HG03457 (cell line): Measurements from ENCODE around the gene ARFGEF3.
"Not testable (repeated sequence)": the region's sequence is repeated elsewhere in the genome, so short reads cannot be mapped to it uniquely, and the experiment has no call there.

Experiments used
- ATAC-seq: cut with Tn5 transposase; IDR thresholded peaks from one replicate; pipeline ENCODE4 v1.9.1; 2021; ENCODE audit warnings: moderate number of reproducible peaks; ENCODE audit not compliant: unreplicated experiment

The ARFGEF3 gene, protein sequence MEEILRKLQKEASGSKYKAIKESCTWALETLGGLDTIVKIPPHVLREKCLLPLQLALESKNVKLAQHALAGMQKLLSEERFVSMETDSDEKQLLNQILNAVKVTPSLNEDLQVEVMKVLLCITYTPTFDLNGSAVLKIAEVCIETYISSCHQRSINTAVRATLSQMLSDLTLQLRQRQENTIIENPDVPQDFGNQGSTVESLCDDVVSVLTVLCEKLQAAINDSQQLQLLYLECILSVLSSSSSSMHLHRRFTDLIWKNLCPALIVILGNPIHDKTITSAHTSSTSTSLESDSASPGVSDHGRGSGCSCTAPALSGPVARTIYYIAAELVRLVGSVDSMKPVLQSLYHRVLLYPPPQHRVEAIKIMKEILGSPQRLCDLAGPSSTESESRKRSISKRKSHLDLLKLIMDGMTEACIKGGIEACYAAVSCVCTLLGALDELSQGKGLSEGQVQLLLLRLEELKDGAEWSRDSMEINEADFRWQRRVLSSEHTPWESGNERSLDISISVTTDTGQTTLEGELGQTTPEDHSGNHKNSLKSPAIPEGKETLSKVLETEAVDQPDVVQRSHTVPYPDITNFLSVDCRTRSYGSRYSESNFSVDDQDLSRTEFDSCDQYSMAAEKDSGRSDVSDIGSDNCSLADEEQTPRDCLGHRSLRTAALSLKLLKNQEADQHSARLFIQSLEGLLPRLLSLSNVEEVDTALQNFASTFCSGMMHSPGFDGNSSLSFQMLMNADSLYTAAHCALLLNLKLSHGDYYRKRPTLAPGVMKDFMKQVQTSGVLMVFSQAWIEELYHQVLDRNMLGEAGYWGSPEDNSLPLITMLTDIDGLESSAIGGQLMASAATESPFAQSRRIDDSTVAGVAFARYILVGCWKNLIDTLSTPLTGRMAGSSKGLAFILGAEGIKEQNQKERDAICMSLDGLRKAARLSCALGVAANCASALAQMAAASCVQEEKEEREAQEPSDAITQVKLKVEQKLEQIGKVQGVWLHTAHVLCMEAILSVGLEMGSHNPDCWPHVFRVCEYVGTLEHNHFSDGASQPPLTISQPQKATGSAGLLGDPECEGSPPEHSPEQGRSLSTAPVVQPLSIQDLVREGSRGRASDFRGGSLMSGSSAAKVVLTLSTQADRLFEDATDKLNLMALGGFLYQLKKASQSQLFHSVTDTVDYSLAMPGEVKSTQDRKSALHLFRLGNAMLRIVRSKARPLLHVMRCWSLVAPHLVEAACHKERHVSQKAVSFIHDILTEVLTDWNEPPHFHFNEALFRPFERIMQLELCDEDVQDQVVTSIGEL (N-terminal part only)

DNA sequence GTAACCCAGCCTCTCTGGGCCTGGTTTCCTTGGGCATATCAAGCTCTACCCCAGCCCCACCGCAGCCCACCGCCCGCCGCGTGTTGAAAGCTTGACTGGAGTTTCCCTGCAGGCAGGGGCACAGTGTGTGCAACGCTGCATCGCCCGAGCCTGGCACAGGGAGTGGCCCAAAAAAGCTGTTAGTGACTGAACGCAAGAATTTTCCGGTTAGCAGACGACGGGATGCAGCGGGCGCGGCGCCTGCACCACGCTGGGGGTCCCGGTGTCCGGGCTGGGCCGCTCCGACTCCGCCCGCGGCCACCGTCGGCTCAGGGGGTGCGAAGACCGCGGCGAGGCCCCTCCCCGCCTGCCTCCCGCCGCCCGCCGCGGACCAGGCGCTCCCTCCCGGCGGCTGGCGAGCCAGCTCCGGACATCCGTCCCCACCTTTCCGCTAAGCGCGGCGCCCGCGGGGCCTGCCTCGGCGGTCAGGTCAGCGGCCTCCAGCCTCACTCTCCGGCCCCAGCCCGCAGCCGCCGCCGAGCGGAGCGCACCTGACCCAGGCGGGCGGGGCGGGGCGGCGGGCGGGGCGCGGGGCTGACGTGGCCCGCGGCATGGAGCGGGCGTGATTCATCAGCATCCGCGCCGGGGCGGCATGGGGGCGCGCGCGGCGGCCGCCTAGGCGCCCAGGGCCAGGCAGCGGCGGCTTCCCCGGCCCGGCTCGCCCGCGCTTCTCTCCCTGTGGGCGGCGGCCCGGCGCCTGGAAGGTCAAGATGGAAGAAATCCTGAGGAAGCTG is at the start of gene ARFGEF3:
ARFGEF3 (plus strand) TSS at position 602 of the 773 bp plus-strand sequence; CDS start at position 750, 148 bp downstream.
- no peak for ATAC-seq

DNA sequence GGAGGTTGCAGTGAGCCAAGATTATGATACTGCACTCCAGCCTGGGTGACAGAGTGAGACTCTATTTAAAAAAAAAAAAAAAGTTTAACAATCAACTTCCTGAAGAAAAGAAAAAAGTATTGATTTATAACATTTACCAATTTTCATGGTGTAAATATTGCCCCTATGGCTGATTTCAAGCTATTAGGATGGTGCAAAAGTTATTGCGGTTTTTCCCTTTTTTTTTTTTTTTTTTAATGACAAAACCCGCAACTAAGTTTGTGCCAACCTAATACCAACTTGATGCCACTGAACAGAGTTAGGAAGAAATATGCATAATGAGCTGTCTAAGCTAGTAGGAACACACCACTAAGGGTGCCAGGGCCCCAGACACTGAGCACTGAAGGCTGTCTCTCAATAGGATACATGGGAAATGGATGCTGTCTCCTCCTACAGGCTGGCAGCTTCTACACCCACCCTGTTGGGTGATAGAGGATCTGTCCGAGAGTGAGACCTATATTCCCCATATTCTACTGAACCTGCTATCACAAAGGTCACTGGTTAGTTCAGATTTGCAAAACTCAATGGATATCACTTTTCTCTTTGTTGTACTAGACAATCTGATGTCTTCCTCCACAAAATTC is 48.0 kb upstream of the ARFGEF3 start:
- no peak for ATAC-seq

DNA sequence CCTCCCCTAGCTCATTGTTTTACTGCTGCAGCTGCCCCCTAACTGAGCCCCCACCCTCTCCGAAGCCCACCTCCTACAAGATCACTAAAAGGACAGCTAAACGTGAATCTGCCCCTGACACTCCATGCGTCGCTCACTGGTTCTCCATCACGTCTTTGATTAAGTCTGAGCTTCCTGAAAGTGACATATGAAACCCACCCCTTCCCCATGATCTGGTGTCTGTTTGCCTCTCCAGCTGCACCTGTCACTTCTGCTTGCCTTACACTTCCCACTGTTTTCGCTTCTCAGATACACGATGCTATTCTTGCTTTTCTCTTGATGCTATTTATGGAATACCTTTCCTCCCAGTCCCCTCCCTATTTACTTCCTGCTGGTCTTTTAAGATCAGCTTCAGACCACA is 46.5 kb upstream of the ARFGEF3 start:
- ATAC-seq = no peak

DNA sequence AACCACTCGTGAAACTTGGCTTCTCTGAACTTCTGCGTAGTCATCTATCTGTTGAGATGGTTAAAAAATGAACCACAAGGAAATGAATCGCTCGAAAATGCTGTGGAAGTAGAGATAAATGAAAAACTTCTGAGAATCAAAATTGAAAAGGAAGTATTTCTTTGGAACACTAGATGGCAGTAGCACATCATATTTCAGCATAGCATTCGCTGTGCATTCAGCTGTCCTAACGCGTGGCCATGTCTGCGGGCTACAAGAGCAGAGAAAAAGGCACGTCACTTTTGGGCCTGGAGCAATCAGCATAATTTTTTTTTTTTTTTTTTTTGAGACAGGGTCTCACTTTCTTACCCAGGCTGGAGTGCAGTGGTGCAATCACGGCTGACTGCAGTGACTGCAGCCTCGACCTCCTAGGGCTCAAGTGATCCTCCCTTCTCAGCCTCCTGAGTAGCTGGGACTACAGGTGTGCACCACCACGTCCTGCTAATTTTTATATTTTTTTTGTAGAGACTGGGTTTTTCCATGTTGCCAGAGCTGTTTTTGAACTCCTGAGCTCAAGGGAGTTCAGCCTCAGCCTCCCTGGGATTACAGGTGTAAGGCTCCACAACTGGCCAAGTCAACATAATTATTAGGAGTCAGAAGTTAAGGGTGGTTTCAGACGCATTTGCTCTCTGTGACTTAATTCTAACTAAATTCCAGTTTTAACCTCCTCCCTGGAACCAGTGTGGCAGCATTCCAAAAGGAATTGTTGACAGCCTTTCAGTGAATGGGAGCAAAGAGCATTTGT is 45.7 kb upstream of the ARFGEF3 start:
- no peak for ATAC-seq

DNA sequence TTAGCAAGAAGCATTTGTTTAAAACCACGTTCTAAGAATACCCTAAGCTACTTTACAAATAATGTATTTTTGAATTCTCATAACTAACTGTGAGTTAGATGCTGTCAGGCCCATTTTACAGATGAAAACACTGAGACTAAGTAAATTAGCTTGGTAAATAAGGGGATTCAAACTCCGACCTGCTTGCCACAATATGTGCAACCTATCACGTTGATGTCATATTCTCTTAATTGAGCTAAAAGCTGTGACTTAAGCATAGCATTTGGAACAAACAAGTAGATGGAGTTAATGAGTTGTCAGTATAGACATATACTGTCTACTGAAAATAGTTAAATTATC is 45.1 kb upstream of the ARFGEF3 start:
- no peak for ATAC-seq

DNA sequence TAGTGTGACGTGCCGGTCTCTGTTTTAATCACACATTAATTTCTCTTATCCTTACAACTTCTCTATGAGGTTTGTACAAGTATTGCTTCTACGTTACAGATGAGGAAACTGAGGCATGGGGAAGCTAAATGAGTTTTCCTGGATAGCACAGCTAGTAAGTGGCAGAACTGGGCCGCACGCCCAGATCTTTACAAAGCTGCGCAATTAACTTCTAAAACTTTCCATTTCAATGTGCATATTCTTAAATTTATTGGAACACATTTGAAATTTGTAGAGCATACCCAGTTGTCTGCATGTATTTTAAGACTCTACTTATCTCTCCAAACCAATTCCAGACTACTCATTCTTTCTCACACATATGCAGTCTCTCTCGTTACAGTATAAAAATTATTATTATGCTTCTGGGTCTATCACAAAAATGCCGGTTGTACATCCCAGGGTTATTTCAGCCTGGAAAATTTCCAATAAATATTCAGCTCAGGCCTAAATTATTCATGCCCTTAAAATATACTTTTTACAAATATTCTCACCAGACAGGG is 44.3 kb upstream of the ARFGEF3 start:
- no peak for ATAC-seq

DNA sequence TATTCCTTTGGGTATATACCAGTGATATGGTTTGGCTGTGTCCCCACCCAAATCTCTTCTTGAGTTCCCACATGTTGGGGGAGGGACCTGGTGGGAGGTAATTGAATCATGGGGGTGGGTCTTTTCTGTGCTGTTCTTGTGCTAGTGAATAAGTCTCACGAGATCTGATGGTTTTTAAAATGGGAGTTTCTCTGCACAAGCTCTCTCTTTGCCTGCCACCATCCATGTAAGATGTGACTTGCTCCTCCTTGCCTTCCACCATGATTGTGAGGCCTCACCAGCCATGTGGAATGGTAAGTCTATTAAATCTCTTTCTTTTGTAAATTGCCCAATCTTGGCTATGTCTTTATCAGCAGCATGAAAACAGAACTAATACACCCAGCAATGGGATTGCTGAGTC is 42.5 kb upstream of the ARFGEF3 start:
- ATAC-seq = not testable (repeated sequence)

DNA sequence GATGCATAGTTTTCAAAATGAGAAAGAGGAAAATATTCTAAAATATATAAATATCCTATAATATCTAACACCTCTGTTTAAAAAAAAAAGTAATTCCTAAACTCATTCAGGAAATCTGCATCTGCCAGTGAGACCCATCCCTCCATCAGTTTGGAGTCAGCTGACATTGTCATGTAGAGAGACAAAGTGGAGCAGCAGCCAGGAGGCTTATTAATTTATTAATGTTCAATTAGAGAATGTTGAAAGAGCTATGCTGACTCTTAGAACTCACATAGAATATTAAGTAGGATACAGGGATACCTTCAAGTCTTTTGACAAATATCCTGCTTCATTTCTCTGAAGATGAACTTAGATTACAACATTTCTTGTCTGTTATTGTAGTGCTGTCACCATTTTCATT is 41.8 kb upstream of the ARFGEF3 start:
- no peak for ATAC-seq

DNA sequence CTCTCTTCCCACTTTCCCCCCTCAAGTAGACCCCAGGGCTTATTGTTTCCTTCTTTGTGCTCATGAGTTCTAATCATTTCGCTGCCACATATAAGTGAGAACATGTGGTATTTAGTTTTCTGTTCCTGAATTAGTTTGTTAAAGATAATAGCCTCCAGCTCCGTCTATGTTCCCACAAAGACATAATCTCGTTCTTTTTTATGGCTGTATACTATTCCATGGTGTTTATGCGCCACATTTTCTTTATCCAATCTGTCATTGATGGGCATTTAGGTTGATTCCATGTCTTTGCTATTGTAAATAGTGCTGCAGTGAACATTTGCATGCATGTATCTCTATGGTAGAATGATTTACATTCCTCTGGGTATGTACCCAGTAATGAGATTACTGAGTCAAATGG is 37.6 kb upstream of the ARFGEF3 start:
- ATAC-seq = no peak

DNA sequence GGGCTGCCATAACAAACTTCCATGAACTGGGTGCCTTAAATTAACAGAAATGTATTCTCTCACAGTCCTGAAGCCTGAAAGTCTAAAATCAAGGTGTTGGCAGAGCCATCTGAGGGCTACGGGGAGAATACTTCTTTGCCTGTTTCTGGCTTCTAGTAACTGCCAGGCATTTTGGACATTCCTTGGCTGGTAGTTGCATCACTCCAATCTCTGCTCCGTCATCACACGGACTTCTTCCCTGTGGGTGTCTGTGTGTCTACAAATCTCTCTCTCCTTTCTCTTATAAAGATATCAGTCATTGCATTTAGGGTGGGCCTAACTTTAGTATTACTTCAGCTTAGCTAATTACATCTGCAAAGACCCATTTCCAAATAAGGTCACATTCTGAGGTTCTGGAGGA is 33.6 kb upstream of the ARFGEF3 start:
- ATAC-seq = no peak

DNA sequence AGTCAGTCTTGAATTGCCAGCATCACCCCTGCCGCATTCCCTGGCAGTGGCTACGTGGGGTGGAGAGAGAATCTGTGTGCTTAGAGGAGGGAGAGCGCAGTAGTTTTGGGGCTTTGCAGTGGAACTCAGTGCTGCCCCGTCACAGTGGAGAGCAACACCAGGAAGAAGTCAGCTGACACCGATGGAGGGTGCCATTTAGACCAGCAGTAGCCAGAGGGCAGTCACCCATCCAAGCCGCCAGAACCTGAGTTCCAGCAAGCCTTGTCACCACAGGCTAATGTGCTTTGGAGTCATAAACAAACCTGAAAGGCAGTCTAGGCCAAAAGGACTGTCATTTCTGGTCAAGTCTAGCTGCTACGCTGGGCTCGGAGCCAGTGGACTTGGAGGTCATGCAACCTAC is 32.5 kb upstream of the ARFGEF3 start:
- ATAC-seq = no peak

DNA sequence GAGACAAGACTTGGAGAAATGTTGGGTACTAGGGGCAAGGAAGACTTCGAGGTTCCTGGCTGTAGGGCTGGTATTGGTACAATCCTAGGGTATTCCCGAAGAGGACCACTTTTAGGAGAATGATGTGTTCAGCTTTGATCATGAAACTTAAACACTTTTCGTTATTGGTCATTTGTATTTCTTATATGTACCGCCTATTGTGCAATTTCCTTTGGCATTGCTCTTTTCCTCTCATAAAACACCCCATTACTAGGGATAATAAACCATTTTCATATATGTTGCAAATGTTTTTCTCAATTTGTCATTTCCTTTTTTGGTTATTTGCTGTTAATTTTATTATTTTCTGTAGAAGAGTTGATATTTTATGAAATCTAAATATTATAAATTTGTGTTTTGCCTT is 18.9 kb upstream of the ARFGEF3 start:
- no peak for ATAC-seq

DNA sequence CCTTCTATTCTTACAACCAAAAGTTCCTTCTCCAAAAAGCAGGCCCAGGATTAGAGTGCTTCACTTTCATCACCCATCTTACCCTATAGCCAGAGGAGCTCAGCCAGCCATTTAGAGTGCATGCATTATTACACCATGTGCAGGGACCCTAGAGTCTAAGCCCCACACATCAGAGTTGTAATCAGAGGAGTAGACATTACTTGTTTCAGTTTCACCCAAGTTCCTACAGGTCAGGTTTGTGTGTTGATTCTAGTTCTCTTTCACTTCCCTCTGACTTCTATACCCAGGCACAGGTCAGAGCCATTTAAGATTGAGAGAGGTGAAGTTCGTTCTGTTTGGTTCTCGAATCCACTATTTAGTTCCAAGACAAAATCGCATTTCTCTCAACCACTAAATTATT is 16.3 kb upstream of the ARFGEF3 start:
- no peak for ATAC-seq

DNA sequence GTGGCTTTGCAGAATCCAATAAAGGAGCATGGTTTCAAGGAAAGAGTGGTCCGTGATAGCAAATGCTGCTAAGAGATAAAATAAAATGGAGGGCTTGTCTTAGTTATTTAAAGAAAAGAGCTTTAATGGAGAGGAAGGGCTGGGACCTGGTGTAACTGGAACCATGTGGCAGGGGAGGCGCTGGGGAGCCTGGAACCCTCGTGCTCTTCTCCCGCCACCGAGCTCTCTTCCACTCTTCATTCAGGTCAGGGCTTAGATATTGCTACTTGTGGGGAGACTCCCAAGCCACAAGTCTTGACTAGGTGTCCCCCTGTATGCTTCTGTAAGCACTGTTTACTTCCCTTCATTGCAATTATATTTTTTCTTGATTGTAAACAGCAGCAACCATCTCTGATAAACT is 15.2 kb upstream of the ARFGEF3 start:
- no peak for ATAC-seq

DNA sequence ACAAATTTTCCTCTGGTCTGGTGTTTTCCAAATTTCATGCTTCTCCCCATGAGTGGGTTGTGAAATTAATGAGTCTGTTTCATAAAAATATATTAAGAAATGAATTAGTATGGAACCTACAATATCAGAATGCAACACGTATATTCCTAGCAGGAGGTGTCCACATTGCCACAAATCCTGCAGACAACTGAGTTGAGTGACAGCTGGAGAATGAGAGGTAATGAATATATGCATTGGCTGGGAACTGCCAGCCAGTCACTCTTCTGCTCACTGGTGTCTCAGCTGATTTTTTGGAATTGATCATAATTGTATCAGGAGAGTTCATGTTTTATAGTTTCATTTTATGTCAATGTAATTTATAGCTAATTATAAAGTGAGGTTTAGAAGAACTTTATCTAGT is 6.3 kb upstream of the ARFGEF3 start:
- ATAC-seq = no peak

DNA sequence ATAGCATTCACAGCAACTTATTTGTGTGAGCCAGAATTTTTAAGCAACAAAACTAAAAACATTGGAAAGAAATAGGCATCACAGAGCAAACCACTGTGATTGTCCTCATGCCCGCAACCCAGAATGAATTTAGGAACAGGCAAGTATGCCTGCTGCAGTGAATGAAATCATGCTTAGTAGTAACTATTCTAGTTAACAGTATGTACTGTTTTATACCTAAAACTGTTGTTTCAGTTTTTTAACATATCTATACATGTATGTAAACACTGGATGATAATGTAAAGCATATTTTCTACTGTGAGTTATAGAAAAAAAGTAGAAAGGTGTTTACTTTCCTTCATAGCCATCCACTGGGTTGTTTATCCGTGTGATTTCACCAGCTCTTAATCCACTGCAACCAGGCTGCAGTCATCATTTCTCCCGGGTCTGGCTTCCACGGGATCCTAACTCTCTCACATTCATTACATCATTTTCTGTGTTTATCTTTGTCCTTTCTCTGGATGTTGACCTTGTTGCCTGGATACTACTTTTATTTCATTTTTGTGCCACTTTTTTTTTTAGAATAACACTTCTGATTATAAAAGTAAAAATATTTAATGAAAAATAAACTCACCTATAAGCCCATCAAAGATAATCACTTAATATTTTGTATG is 3.6 kb upstream of the ARFGEF3 start:
- ATAC-seq = no peak

DNA sequence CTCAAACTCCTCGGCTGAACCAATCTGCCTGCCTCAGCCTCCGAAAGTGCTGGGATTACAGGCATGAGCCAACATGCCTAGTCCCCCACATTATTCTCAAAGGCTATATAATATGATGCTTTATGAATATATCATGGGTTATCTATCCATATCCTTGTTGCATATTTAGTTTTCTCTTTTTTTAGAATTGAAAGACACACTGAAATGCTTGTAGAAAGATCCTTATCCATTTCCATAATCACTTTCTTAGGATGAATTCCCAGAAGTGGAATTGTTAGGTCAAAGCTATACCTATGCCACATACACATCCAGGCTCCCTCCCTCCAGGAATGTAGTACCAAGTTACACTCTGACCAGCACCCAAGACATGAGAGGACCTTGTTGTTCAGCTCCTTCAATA is 2.5 kb upstream of the ARFGEF3 start:
- ATAC-seq = no peak

DNA sequence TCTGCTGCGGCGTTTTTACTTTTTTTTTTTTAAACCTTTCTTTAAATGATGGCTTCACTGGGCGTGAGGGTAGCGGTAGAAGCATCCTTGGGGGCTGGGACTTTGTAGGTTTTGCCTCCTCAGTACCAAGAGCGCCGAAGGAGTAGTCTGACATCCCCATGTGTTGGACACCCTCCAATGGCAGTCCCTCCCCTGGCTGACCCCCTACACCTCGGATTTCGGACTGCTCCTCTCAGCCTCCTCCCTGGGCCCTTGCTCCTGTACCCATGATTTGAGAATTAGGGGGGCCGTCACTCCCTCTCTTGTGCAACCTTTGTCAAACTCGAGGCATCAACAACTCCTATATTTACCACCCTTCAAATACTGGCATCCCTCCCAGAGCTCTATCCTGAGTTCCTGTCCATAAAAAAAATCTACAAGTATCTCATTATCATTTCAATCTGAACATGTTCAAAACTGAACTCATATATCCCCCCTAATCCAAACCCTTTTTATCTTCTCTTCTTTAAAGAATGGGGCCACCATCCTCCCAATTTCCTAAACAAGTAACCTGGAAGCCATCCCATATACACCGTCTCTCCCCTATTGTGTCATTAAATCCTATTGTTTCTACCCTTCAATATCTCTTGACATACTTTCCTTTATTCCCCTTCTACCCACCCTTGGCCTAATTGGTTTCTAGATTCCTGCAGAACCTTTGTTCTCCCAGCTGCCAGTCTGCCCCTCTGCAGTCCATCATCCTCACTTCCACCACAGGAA is 1.2 kb upstream of the ARFGEF3 start:
- no peak for ATAC-seq
